Thyroid gland (tissue), 4 donors: ENCODE results near the gene CTNNA2. TPM values are rescaled to one million over a fixed set of nuclear protein-coding genes. Genes with fewer than 3 reads are reported as not detected.

Experiments
- DNase-seq, 2 donors: peaks; one replicate each; pipeline ENCODE4 v3.0.0-alpha.2; 2019
- H3K27ac ChIP-seq, 3 donors: fragments of 200-600 bp; sonication (generic); 1 replicate in 2 of 3; 2 replicates in 1 of 3; pipeline ENCODE4 v1.5.1; 2016 to 2019; ENCODE audit warnings: mild to moderate bottlenecking in 1 of 3, moderate library complexity in 1 of 3
- H3K27me3 ChIP-seq: fragments of 200-600 bp; sonication (generic); one replicate; pipeline ENCODE4 v1.5.1; 2019
- H3K36me3 ChIP-seq, 2 donors: fragments of 200-600 bp; sonication (generic); one replicate each; pipeline ENCODE4 v1.5.1; 2016 to 2019
- H3K4me1 ChIP-seq, 2 donors: fragments of 200-600 bp; sonication (generic); one replicate each; pipeline ENCODE4 v1.5.1; 2017 to 2019
- H3K4me3 ChIP-seq, 3 donors: fragments of 200-600 bp; sonication (generic); replicated peaks in 1 of 3; 1 replicate in 2 of 3; 2 replicates in 1 of 3; pipeline ENCODE4 v1.5.1; 2016; ENCODE audit warnings: mild to moderate bottlenecking in 1 of 3
- H3K9me3 ChIP-seq: fragments of 200-600 bp; sonication (generic); one replicate; pipeline ENCODE4 v1.5.1; 2017
- POLR2A ChIP-seq, 2 donors: fragments of 450-650 bp; IDR thresholded peaks; one replicate each; pipeline ENCODE4 v1.6.1; 2017; ENCODE audit warnings: antibody characterized with exemption in 2 of 2, mild to moderate bottlenecking in 2 of 2, moderate library complexity in 1 of 2
- WGBS, 2 donors: methylation state at CpG; one replicate each; pipeline ENCODE4 v1.1.5; 2017; 5-methylcytosine and 5-hydroxymethylcytosine counted together
- intact Hi-C: fragments of 100-400 bp; cut with DNase I; formaldehyde crosslinking; loops from one replicate; pipeline ENCODE4 v1.15.1; 2023
- total RNA-seq, 4 donors: library from RNA; depleted of rRNA; stranded (reverse); fragments of >200 nt; gene quantifications; one replicate each; pipeline ENCODE4 v1.2.3, GENCODE V29; 2016
- TF ChIP-seq, protein P1 (sequence below), 6 experiments: fragments of 200-600 bp in 3 of 6; fragments of 450-650 bp in 3 of 6; sonication (generic) in 3 of 6; IDR thresholded peaks; one replicate each; pipeline ENCODE4 v1.5.1; 2016 to 2019; ENCODE audit warnings: antibody characterized with exemption in 6 of 6, mild to moderate bottlenecking in 2 of 6, inconsistent platforms in 1 of 6, moderate library complexity in 1 of 6

Gene CTNNA2
- under 1 TPM in 3 of 4 donors, not detected in 1; 0.13 to 0.44 (median 0.22) TPM for total RNA-seq

DNA sequence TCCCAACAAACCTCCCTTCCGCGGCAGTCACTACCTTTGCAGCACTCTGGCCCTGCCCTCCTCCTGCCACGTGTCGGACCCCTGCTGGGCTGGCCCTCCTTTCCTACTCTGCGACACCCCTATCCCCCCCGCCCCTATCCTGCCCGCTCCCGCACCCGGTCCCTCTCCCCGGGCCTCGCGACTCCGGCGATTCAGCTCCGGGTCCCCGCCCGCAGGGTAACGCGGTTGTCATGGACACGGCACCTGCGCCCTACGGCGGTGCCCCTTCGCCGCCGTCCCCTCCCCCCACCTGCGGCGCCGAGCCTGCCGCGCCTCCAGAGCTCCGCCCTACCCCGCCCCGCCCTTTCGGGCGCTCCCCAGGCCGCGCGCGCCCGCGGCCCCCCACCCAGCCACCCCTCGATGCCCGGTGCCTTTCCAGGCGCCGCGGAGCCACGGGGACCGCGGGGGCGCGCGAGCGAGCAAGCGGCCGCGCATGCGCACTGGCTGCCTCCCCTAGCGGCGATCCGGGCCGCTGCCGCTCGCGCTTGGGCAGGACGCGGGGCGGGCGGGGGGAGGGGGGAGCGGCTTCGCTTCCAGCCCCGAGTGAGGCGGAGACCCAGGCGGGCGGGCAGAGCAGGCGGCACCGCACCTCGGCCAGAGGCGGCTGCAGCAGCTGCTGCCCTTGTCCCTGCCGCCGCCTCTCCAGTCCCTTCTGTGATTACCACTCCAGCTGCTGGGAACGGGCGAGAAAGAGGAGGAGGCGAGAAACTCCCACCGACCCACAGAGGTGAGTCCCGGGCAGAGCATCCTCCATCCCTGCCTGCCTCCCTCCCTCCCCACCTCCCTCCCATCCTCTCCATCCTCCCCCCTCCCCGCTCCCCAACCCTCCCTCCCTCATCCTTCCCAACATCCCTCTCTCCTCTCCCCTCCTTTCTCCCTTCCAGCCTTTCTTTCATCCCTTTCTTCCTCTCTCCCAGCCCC is at the start of gene CTNNA2:
Gene CTNNA2, plus strand, starts transcription at position 610 of the 960 bp plus-strand sequence.
- intact Hi-C loops: no loop called here
- TF ChIP-seq, protein P1, sequence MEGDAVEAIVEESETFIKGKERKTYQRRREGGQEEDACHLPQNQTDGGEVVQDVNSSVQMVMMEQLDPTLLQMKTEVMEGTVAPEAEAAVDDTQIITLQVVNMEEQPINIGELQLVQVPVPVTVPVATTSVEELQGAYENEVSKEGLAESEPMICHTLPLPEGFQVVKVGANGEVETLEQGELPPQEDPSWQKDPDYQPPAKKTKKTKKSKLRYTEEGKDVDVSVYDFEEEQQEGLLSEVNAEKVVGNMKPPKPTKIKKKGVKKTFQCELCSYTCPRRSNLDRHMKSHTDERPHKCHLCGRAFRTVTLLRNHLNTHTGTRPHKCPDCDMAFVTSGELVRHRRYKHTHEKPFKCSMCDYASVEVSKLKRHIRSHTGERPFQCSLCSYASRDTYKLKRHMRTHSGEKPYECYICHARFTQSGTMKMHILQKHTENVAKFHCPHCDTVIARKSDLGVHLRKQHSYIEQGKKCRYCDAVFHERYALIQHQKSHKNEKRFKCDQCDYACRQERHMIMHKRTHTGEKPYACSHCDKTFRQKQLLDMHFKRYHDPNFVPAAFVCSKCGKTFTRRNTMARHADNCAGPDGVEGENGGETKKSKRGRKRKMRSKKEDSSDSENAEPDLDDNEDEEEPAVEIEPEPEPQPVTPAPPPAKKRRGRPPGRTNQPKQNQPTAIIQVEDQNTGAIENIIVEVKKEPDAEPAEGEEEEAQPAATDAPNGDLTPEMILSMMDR (IDR thresholded peaks at IDR 0.05): peak in 1 of 6 experiments; percentile 33
- no peak for TF ChIP-seq POLR2A (IDR thresholded peaks at IDR 0.05)
- WGBS, 2 donors: 3 to 7% methylated on average over 19 to 24 of the region's 87 CpGs
- H3K9me3 ChIP-seq: no peaks in the 10 kb centered on the region
- no peaks in the 10 kb centered on the region for H3K27me3 ChIP-seq
- H3K4me1 ChIP-seq: no peaks in the 10 kb centered on the region
- no peaks in the 10 kb centered on the region for H3K36me3 ChIP-seq
- H3K4me3 ChIP-seq: peak within 1 kb of the TSS in 1 of 3 donors; percentile 14
- DNase-seq: peak; percentile 34 to 45
- no peak within 1 kb of the TSS for H3K27ac ChIP-seq

DNA sequence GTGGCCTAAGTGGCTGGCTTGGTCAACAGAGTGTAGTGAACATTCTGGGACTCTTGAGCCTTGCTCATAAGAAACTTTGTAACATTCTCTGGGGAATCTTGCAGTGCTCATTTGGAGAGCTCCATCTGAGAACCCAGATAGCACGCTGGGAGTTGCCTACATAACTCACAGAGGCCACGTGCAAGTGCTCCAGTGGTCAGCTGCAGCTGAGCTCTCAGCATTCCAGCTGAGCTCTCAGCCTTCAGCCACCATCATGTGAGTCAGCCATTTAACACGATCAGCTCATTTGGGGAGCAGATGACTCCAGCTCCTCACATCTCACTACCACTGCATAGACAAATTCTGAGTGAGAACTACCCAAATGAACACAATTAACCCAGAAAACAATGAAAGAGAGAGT is 25.5 kb upstream of the CTNNA2 start:
- no peaks in the 10 kb centered on the region for H3K4me1 ChIP-seq
- DNase-seq: no peak
- H3K9me3 ChIP-seq: no peaks in the 10 kb centered on the region
- TF ChIP-seq, protein P1 (IDR thresholded peaks at IDR 0.05): no peak
- no peak for TF ChIP-seq POLR2A (IDR thresholded peaks at IDR 0.05)
- H3K4me3 ChIP-seq: no peak overlapping the region
- WGBS, 2 donors: 29 to 61% methylated on average over 3 of the region's 3 CpGs
- H3K27ac ChIP-seq: no peak overlapping the region
- intact Hi-C loops: no loop called here
- H3K36me3 ChIP-seq: no peaks in the 10 kb centered on the region
- no peaks in the 10 kb centered on the region for H3K27me3 ChIP-seq

DNA sequence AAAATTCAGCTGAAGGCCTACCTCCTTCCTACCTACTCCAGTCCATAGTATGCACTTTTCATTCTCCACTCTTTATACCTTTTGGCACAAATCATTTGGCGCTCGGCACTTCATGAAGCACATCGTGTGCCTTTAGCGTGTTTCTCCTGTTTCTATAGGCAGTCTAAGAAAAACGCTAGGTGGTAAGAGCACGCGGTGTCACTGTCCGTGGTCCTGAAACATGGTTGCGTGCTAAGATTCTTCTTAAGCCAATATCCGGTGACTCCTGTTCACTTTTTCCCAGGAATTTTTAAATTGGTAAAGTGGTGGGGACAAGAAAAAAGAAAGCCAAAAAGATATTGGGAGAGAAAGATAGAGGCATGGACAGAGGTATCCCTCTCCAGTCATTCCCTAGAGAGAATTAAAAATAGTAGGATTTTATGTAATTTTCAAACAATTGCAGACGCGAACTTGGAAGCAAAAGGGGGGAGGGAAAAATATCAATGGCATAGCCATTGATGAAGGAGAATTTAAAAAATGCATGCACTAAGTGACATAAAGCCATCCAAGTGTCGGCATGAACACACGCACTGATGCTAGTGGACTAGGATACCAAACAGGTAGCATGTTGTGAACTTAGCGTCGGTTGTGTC is 1.4 kb upstream of the CTNNA2 start:
- Histone ChIP-seq H3K36me3 (no peaks in the 10 kb centered on the region), H3K9me3 (no peaks in the 10 kb centered on the region), H3K27me3 (no peaks in the 10 kb centered on the region), H3K4me3 (no peak overlapping the region), H3K4me1 (no peaks in the 10 kb centered on the region), H3K27ac (no peak overlapping the region)
- 22 to 25% methylated on average over 16 of the region's 16 CpGs for WGBS, 2 donors
- intact Hi-C loops: no loop called here
- TF ChIP-seq, protein P1 (IDR thresholded peaks at IDR 0.05): no peak
- no peak for TF ChIP-seq POLR2A (IDR thresholded peaks at IDR 0.05)
- DNase-seq: peak; percentile 17 to 35

DNA sequence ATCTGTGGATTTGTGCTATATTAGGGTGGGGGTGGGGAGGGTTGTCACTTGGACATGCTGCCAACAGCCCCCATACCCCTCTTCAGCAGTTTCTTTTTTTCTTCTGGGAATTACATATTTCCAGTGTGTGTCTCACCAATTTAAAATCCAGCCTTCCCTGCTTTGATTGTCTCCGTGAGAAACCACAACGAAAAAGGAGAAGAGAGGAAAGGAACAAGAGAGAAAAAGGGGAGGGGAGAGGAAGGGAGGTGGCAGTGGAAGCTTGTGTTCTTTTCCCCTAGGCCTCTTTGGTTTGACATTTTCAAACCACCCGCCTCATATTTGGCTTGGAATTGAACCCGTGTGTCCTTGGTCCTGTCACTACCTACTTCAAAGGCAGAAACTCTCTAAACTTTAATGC is 860 bp downstream of the CTNNA2 start:
- H3K36me3 ChIP-seq: no peaks in the 10 kb centered on the region
- intact Hi-C loops: no loop called here
- no peak for DNase-seq
- no peaks in the 10 kb centered on the region for H3K4me1 ChIP-seq
- TF ChIP-seq, protein P1 (IDR thresholded peaks at IDR 0.05): no peak
- no peak for TF ChIP-seq POLR2A (IDR thresholded peaks at IDR 0.05)
- no peak overlapping the region for H3K27ac ChIP-seq
- no peaks in the 10 kb centered on the region for H3K27me3 ChIP-seq
- H3K9me3 ChIP-seq: no peaks in the 10 kb centered on the region
- WGBS, 2 donors: 34 to 38% methylated on average over 4 of the region's 4 CpGs
- no peak overlapping the region for H3K4me3 ChIP-seq

DNA sequence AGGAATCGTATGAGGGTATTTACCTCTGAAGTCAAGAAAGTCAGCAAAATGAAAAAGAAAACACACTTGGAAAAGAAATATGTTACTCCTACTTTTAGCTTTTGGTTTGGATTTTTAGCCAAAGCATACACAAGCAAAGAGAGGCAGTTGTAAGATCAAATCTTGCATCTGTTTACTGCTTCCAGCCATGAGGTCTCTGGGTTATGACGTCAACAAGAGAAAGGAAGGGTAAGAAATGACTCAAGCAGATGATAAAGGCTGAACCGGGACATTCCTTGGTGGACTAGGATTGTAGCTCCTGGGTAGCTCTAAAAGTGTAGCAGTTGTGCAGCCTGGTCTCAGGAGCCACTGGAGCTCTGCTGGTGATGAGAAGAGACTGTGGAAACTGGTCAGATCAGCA is 16.8 kb downstream of the CTNNA2 start:
- DNase-seq: no peak
- H3K9me3 ChIP-seq: no peaks in the 10 kb centered on the region
- intact Hi-C loops: no loop called here
- no peaks in the 10 kb centered on the region for H3K27me3 ChIP-seq
- no peaks in the 10 kb centered on the region for H3K4me1 ChIP-seq
- H3K36me3 ChIP-seq: no peaks in the 10 kb centered on the region
- no peak overlapping the region for H3K27ac ChIP-seq
- no peak overlapping the region for H3K4me3 ChIP-seq
- TF ChIP-seq, protein P1 (IDR thresholded peaks at IDR 0.05): no peak
- no peak for TF ChIP-seq POLR2A (IDR thresholded peaks at IDR 0.05)
- 80 to 86% methylated on average over 3 of the region's 3 CpGs for WGBS, 2 donors
